SHP77 treated with DMSO at 0.1 percent for 48 hours (cell line): ENCODE results near the gene ERF.

Experiments used
- DNase-seq: peaks from one replicate; lab custom pipeline; 2025; lab: John Stamatoyannopoulos, UW

Gene ERF

GRCh38 chr19:42239544-42240220 lies 15.2 kb downstream of the ERF start:
- DNase-seq = no peak

GRCh38 chr19:42235181-42235580 lies 19.7 kb downstream of the ERF start:
- no peak for DNase-seq

DNA sequence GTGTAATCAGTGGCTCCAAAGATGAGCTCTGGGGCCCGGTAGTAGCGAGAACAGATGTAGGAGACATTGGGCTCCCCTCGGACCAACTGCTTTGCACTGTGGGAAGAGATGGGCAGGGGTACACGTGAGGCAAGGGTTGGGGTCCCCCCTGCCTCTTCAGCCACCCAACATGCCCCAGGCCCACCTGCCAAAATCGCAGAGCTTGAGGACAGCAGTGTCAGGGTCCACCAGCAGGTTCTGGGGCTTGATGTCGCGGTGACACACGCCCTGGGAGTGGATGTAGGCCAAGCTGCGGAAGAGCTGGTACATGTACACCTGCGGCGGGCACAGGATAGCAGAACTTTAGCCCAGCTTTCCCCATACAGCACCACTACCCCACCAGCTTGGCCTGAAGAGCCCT lies 20.6 kb downstream of the ERF start:
- no peak for DNase-seq

DNA sequence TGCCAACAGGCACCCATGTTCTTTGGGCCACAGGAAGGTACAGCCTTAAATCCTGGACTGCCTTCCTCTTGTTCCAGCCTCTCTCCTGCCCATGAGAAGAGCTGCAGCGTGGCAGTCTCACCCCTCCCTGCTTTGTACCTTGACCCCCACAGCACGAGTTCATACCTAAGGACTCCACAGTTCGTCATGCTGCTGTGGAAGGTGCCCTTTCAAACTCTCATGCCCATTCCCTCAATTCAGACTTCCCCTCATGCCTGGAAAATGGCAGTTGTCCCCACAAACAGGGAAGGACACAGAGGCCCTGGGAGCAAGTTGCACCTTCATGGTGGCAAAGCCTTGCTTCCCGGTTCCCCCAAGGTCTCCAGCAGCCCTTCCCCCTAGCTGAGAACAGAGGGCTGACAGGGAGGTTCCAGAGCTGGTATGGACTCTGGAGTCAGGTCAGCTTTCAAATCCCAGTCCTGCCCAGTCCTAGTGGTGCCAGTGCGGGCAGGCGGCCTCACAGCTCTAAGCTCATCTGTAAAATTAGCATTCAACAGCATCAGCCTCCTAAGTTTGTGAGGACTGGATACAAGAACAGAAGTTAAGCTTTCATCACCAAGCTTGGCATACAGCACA lies 21.1 kb downstream of the ERF start:
- DNase-seq = no peak

- no peak for DNase-seq
These were observed 21.8 kb downstream of the ERF start for GRCh38 chr19:42233106-42233505.

GRCh38 chr19:42232435-42232834 lies 22.5 kb downstream of the ERF start:
- no peak for DNase-seq

- DNase-seq = no peak
These were observed 24.4 kb downstream of the ERF start for GRCh38 chr19:42230571-42230970.

GRCh38 chr19:42229855-42230351 lies 25.0 kb downstream of the ERF start:
- no peak for DNase-seq

GRCh38 chr19:42229301-42229854 lies 25.6 kb downstream of the ERF start:
- DNase-seq = no peak

DNA sequence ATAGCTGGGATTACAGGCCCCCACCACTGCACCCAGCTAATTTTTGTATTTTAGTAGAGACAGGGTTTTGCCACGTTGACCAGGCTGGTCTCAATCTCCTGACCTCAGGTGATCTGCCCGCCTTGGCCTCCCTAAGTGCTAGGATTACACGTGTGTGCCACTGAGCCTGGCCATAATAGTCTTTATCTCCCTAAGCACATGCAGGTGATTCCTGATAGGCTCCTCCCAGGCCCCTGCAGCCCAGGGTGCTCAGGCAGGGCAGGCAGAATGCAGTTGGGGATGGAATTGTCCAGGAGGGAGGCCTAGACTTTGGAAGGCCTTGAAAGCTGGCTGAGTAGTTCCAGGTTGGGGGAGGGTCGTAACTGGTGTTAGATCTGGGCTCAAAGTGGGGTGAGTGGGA lies 26.3 kb downstream of the ERF start:
- no peak for DNase-seq

- DNase-seq = no peak
These were observed 28.0 kb downstream of the ERF start for GRCh38 chr19:42226886-42227285.

- no peak for DNase-seq
These were observed 29.1 kb downstream of the ERF start for GRCh38 chr19:42225718-42226292.

DNA sequence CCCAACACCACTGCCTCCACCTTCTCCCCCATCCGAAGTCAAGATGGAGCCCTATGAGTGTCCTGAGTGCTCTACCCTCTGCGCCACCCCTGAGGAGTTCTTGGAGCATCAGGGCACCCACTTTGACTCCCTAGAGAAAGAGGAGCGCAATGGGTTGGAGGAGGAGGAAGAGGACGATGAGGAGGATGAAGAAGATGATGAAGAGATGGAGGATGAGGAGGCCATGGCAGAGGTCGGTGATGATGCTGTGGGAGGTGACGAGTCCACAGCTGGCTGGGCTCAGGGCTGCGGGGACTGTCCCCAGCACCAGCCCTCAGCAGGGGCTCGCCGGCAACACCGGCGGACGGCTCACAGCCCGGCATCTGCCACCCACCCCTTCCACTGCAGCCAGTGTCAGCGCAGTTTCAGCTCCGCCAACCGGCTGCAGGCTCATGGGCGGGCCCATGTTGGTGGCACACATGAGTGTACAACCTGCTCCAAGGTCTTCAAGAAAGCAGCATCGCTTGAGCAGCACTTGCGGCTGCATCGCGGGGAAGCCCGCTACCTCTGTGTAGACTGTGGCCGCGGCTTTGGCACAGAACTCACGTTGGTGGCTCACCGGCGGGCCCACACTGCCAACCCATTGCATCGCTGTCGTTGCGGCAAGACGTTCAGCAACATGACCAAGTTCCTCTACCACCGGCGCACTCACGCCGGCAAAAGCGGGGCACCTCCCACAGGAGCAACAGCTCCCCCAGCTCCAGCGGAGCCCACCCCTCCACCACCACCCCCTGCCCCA lies 29.8 kb downstream of the ERF start:
- no peak for DNase-seq

DNA sequence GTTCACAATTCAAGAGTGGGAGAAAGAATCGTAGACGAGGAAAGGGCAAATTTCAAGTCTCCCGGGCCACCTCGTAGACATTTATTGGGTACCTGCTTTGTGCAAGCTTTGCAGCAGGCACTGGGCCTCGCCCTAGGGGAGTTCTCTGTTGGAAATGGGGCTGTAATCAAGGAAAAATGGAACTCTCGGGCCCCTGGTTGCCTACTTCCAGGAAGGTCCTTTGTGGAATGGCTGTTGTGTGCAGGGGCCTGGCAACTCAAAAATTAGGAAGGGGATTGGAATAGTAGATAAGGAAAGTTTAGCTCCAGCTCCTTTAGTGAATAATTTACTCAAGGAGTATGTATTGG lies 34.2 kb downstream of the ERF start:
- no peak for DNase-seq

GRCh38 chr19:42219812-42220750 lies 34.8 kb downstream of the ERF start, which contains the start of gene ZNF526:
Gene ZNF526 (plus strand): TSS chr19:42220312. CDS start chr19:42224404, 4,092 bp downstream.
- peak; percentile 87 for DNase-seq

- DNase-seq = peak; percentile 82
These were observed 37.1 kb downstream of the ERF start, which contains the start of gene DEDD2 for GRCh38 chr19:42217520-42218437. Gene DEDD2 (minus strand): TSS chr19:42217677. CDS start chr19:42217007, 670 bp downstream.

- DNase-seq = no peak
These were observed 38.0 kb downstream of the ERF start for GRCh38 chr19:42216653-42217519.

DNA sequence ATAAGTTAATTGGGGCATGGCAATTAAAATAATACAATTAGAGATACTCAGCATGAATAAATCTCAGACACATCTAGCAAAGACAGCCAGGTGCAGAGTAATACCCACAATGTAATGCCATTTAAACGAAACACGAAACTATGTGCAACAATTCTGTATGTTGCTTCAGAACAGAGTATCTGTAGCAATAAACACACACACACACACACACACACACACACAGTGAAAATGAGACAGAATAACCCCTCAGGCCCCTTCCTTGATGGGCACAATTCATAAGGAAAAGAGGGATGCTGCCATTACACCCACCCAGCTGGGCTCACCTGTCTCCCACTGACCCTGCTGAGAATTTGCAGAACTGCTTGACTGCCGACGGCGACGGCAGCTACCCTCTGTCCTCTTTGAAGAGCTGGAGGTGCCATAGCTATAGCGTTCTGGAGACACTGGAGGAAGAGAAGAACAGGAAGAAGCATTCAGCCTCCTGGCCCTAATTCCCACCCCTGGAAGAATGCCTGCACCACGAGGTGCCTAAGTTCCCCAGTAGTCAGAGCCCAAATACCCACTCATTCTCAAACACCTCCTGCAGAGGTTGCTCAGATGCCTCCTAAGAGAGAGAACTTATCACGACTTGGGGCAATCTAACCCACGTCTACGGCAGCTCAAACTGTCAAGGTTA lies 40.0 kb downstream of the ERF start:
- no peak for DNase-seq
